Mucosa of rectum (tissue), 2 donors: ENCODE data around the gene PAK5.

Source experiments
- H3K27ac ChIP-seq, 2 donors: one replicate each; pipeline ENCODE4 v1.7.0; 2013; ENCODE audit warnings: inconsistent platforms in 2 of 2, low read depth in 2 of 2, low read length in 2 of 2
- H3K27me3 ChIP-seq, 2 donors: one replicate each; pipeline ENCODE4 v1.7.0; 2013; ENCODE audit warnings: low read length in 2 of 2; ENCODE audit not compliant: control insufficient read depth in 2 of 2, insufficient read depth in 2 of 2
- H3K36me3 ChIP-seq, 2 donors: one replicate each; pipeline ENCODE4 v1.7.0; 2013; ENCODE audit warnings: low read length in 2 of 2; ENCODE audit not compliant: control insufficient read depth in 2 of 2, insufficient read depth in 2 of 2
- H3K4me1 ChIP-seq, 2 donors: one replicate each; pipeline ENCODE4 v1.7.0; 2013; ENCODE audit warnings: low read length in 2 of 2, mild to moderate bottlenecking in 1 of 2; ENCODE audit not compliant: control insufficient read depth in 2 of 2, insufficient read depth in 2 of 2
- H3K4me3 ChIP-seq, 2 donors: one replicate each; pipeline ENCODE4 v1.7.0; 2013; ENCODE audit warnings: low read length in 2 of 2
- H3K9ac ChIP-seq, 2 donors: one replicate each; pipeline ENCODE4 v1.7.0; 2013; ENCODE audit warnings: low read length in 2 of 2, low read depth in 1 of 2, mild to moderate bottlenecking in 1 of 2
- H3K9me3 ChIP-seq, 2 donors: one replicate each; pipeline ENCODE4 v1.7.0; 2013; ENCODE audit warnings: low read length in 2 of 2; ENCODE audit not compliant: control insufficient read depth in 2 of 2
- donor health status: healthy.
- donor health status: Normal muscosa, but diverticular disease.

The PAK5 gene

GRCh38 chr20:9743871-9744270 lies 95.0 kb downstream of the PAK5 start:
- no peaks in the 10 kb centered on the region for H3K27me3 ChIP-seq
- H3K9me3 ChIP-seq: no peaks in the 10 kb centered on the region
- H3K9ac ChIP-seq: no peak overlapping the region
- H3K4me1 ChIP-seq: no peaks in the 10 kb centered on the region
- H3K27ac ChIP-seq: no peak overlapping the region
- H3K4me3 ChIP-seq: no peak overlapping the region
- H3K36me3 ChIP-seq: no peaks in the 10 kb centered on the region

DNA sequence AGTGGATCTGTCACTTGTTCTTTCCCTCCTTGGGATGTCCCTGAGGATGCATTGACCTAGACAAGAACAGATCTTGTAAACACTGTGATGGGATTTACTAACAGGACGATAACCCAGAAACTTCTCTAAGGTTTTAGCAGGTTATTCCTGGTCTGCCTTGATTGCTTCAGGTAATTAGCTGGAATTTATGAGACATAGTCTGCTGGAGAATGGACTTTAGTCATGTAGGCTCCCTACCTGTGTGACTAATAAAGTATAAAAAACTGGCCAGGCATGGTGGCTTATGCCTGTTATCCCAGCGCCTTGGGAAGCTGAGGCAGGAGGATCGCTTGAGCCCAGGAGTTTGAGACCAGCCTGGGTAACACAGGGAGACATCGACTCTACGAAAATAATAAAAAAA lies 96.1 kb downstream of the PAK5 start:
- no peaks in the 10 kb centered on the region for H3K4me1 ChIP-seq
- H3K27ac ChIP-seq: no peak overlapping the region
- H3K27me3 ChIP-seq: no peaks in the 10 kb centered on the region
- H3K36me3 ChIP-seq: no peaks in the 10 kb centered on the region
- H3K4me3 ChIP-seq: no peak overlapping the region
- H3K9ac ChIP-seq: no peak overlapping the region
- no peaks in the 10 kb centered on the region for H3K9me3 ChIP-seq

GRCh38 chr20:9741996-9742395 lies 96.9 kb downstream of the PAK5 start:
- H3K4me3 ChIP-seq: no peak overlapping the region
- H3K27ac ChIP-seq: no peak overlapping the region

DNA sequence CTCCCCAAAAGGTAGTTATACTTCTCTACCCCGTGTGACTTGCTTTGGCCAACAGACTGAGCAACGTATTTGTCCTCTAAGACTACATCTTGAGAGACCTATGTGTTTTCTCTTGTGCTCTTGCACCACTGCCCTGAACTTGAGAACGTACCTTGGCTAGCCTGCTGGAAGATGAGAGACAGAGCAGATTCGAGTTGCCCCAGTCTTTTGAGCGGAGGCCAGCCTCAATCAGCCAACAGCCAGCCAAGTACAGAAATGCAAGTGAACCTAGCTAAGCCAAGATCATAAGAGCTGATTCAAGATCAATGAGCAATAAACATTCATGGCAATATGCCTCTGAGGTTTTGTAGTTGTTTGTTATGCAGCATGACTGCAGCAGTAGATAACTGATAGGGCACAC lies 98.4 kb downstream of the PAK5 start:
- Histone ChIP-seq H3K27me3 (no peaks in the 10 kb centered on the region), H3K9me3 (no peaks in the 10 kb centered on the region), H3K27ac (no peak overlapping the region), H3K36me3 (no peaks in the 10 kb centered on the region), H3K4me3 (no peak overlapping the region), H3K9ac (no peak overlapping the region), H3K4me1 (no peaks in the 10 kb centered on the region)

More at GRCh38 chr20:9741996-9742395, 96.9 kb downstream of the PAK5 start:
- Histone ChIP-seq H3K9ac (no peak overlapping the region), H3K36me3 (no peaks in the 10 kb centered on the region), H3K27me3 (no peaks in the 10 kb centered on the region), H3K4me1 (no peaks in the 10 kb centered on the region), H3K9me3 (no peaks in the 10 kb centered on the region)

DNA sequence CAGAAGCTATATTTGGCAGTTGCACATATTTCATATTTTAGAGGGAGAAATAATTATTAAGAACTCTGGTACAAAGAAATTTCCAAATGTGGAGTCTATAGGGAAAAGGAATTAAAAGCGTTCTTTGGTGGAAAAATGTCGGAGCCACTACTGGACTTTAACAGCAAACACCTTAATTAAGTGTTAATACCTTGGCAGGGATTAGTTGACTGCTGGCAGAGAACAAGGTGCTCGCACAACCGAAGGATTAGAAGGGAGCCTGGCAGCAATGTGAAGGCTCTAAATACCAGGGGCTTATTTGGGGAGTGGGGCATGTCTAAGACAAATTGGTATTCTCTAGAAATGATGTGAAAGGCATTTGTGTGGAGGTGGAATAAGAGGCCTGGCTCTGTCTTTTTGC lies 98.9 kb downstream of the PAK5 start:
- H3K27me3 ChIP-seq: no peaks in the 10 kb centered on the region
- H3K9me3 ChIP-seq: no peaks in the 10 kb centered on the region
- no peak overlapping the region for H3K27ac ChIP-seq

GRCh38 chr20:9736373-9736772 lies 102.5 kb downstream of the PAK5 start:
- H3K4me1 ChIP-seq: no peaks in the 10 kb centered on the region
- H3K9me3 ChIP-seq: no peaks in the 10 kb centered on the region

More for the DNA sequence above, 98.9 kb downstream of the PAK5 start:
- no peaks in the 10 kb centered on the region for H3K4me1 ChIP-seq
- H3K4me3 ChIP-seq: no peak overlapping the region
- H3K36me3 ChIP-seq: no peaks in the 10 kb centered on the region
- no peak overlapping the region for H3K9ac ChIP-seq

GRCh38 chr20:9723501-9724202 lies 115.2 kb downstream of the PAK5 start:
- no peaks in the 10 kb centered on the region for H3K27me3 ChIP-seq
- H3K9me3 ChIP-seq: no peaks in the 10 kb centered on the region
- H3K27ac ChIP-seq: no peak overlapping the region
- H3K9ac ChIP-seq: no peak overlapping the region
- H3K4me3 ChIP-seq: no peak overlapping the region
- H3K4me1 ChIP-seq: no peaks in the 10 kb centered on the region
- no peaks in the 10 kb centered on the region for H3K36me3 ChIP-seq

More at GRCh38 chr20:9736373-9736772, 102.5 kb downstream of the PAK5 start:
- Histone ChIP-seq H3K27me3 (no peaks in the 10 kb centered on the region), H3K27ac (no peak overlapping the region), H3K9ac (no peak overlapping the region), H3K4me3 (no peak overlapping the region), H3K36me3 (no peaks in the 10 kb centered on the region)

DNA sequence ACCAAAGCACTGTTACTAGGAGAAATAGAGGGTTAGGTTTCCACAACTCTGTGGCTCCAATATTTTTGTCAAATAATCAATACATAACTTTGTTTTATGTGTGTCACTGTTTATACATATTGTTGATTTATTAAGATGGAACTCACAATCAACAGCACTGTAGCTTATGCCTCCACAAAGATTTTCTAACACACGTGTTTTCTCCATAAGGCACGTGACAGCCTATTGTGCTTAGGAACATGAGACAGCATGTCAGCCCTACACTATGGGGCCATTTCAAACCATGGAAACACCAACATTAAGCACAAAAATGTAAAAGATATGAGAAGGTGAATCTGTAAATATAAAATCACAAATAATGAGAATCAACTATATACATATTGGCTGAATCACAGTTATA lies 127.0 kb downstream of the PAK5 start:
- H3K9ac ChIP-seq: no peak overlapping the region
- no peak overlapping the region for H3K4me3 ChIP-seq
- H3K27ac ChIP-seq: no peak overlapping the region
- no peaks in the 10 kb centered on the region for H3K4me1 ChIP-seq
- H3K36me3 ChIP-seq: no peaks in the 10 kb centered on the region
- H3K9me3 ChIP-seq: no peaks in the 10 kb centered on the region
- no peaks in the 10 kb centered on the region for H3K27me3 ChIP-seq

DNA sequence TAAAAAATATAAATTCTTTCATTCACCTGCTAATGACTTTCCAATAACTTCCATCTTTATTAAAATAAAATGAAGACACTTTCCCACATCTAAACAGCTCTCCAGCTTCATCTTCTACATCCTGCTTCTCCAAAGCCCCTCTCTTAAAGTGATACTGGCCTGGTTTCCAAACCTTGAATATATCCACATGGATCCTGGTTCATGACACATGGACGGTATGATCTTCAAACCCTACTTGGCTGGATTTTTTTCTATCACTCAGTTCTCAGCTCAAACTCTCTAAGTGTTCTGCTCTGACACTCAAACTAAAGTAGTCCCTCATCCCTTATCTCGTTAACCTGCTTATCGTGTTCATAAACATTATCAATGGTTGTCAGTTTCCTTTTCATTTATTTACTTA lies 128.2 kb downstream of the PAK5 start:
- Histone ChIP-seq H3K27ac (no peak overlapping the region), H3K4me3 (no peak overlapping the region), H3K9me3 (no peaks in the 10 kb centered on the region), H3K9ac (no peak overlapping the region), H3K36me3 (no peaks in the 10 kb centered on the region), H3K27me3 (no peaks in the 10 kb centered on the region), H3K4me1 (no peaks in the 10 kb centered on the region)

- H3K9ac ChIP-seq: no peak overlapping the region
- no peaks in the 10 kb centered on the region for H3K27me3 ChIP-seq
- no peaks in the 10 kb centered on the region for H3K4me1 ChIP-seq
- H3K4me3 ChIP-seq: no peak overlapping the region
- H3K27ac ChIP-seq: no peak overlapping the region
- no peaks in the 10 kb centered on the region for H3K36me3 ChIP-seq
- H3K9me3 ChIP-seq: no peaks in the 10 kb centered on the region
These were observed 133.0 kb downstream of the PAK5 start for GRCh38 chr20:9705722-9706476.
